Testis (tissue), 3 donors: ENCODE results near the gene MRPL18. TPM values are rescaled to one million over a fixed set of nuclear protein-coding genes. Genes with fewer than 3 reads are reported as not detected.

Source experiments
- DNase-seq: peaks from one replicate; pipeline ENCODE4 v3.0.0-alpha.2; 2019
- H3K27ac ChIP-seq, 2 donors: fragments of 200-600 bp; sonication (generic); one replicate each; pipeline ENCODE4 v1.5.1; 2019
- H3K27me3 ChIP-seq: fragments of 200-600 bp; sonication (generic); one replicate; pipeline ENCODE4 v1.5.1; 2019
- H3K36me3 ChIP-seq: fragments of 200-600 bp; sonication (generic); one replicate; pipeline ENCODE4 v1.5.1; 2017; ENCODE audit warnings: low read depth; ENCODE audit errors: missing control alignments
- H3K4me1 ChIP-seq: fragments of 200-600 bp; sonication (generic); one replicate; pipeline ENCODE4 v1.5.1; 2019
- H3K4me3 ChIP-seq, 2 donors: fragments of 200-600 bp; sonication (generic); one replicate each; pipeline ENCODE4 v1.5.1; 2017 to 2019
- H3K9me3 ChIP-seq: fragments of 200-600 bp; sonication (generic); one replicate; pipeline ENCODE4 v1.5.1; 2017
- POLR2A ChIP-seq: fragments of 450-650 bp; IDR thresholded peaks from one replicate; pipeline ENCODE4 v1.6.1; 2017; ENCODE audit warnings: antibody characterized with exemption, mild to moderate bottlenecking, moderate library complexity
- WGBS, 2 donors: methylation state at CpG; one replicate each; pipeline ENCODE4 v1.1.5; 2018; 5-methylcytosine and 5-hydroxymethylcytosine counted together
- intact Hi-C: fragments of 100-400 bp; cut with DNase I; formaldehyde crosslinking; loops from one replicate; pipeline ENCODE4 v1.15.1; 2023; ENCODE audit warnings: low total_unique reads
- polyA plus RNA-seq: library from polyadenylated mRNA; stranded (reverse); fragments of 350-450 nt; fragmentation: Illumina TruSeq; extraction: RNeasy Lipid Tissue Mini Kit (QIAGEN cat#74804); gene quantifications from one replicate; pipeline ENCODE4 v1.2.3, GENCODE V29; 2014; ENCODE audit warnings: low read depth, low replicate concordance; ENCODE audit not compliant: insufficient read depth
- total RNA-seq, 2 donors: library from RNA; depleted of rRNA; stranded (reverse); fragments of >200 nt; gene quantifications; one replicate each; pipeline ENCODE4 v1.2.3, GENCODE V29; 2016
- TF ChIP-seq, protein P1 (sequence below), 3 experiments: fragments of 450-650 bp in 2 of 3; fragments of 200-600 bp in 1 of 3; sonication (generic) in 1 of 3; IDR thresholded peaks; one replicate each; pipeline ENCODE4 v1.5.1; 2016 to 2019; ENCODE audit warnings: antibody characterized with exemption in 3 of 3, mild to moderate bottlenecking in 2 of 3, moderate library complexity in 1 of 3

The MRPL18 gene
- total and polyA plus RNA-seq, 3 donors from 2014 or later: 60.3 to 73.9 (median 71.3) TPM

DNA sequence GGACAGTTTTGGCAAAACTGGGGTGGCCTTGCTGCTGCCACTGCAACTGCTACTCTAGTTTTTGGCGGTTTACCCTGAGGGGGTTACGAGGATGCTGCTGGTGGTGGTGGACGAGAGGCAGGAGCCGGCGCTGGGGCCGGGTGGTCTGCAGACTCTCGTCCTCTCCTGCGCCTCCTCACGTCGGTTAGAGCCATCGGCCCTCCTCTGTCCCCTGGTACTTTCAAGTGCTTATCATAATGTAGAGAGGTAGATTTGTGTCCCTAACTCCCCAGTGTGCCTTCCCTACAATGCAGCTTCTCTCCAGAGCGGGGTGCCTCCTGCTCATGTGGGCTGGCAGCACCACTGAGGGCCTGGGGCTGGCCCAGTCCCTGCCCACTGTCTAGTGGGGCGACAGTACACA lies 35.7 kb downstream of the MRPL18 start:
- no peaks in the 10 kb centered on the region for H3K27me3 ChIP-seq
- intact Hi-C loops: no loop called here
- no peak overlapping the region for H3K4me3 ChIP-seq
- no peak overlapping the region for H3K27ac ChIP-seq
- TF ChIP-seq, protein P1, sequence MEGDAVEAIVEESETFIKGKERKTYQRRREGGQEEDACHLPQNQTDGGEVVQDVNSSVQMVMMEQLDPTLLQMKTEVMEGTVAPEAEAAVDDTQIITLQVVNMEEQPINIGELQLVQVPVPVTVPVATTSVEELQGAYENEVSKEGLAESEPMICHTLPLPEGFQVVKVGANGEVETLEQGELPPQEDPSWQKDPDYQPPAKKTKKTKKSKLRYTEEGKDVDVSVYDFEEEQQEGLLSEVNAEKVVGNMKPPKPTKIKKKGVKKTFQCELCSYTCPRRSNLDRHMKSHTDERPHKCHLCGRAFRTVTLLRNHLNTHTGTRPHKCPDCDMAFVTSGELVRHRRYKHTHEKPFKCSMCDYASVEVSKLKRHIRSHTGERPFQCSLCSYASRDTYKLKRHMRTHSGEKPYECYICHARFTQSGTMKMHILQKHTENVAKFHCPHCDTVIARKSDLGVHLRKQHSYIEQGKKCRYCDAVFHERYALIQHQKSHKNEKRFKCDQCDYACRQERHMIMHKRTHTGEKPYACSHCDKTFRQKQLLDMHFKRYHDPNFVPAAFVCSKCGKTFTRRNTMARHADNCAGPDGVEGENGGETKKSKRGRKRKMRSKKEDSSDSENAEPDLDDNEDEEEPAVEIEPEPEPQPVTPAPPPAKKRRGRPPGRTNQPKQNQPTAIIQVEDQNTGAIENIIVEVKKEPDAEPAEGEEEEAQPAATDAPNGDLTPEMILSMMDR (IDR thresholded peaks at IDR 0.05): no peak
- TF ChIP-seq POLR2A: no peak
- no peaks in the 10 kb centered on the region for H3K4me1 ChIP-seq
- H3K36me3 ChIP-seq: no peaks in the 10 kb centered on the region
- no peaks in the 10 kb centered on the region for H3K9me3 ChIP-seq
- no peak for DNase-seq
- WGBS, 2 donors: 95% methylated on average over 13 of the region's 13 CpGs

DNA sequence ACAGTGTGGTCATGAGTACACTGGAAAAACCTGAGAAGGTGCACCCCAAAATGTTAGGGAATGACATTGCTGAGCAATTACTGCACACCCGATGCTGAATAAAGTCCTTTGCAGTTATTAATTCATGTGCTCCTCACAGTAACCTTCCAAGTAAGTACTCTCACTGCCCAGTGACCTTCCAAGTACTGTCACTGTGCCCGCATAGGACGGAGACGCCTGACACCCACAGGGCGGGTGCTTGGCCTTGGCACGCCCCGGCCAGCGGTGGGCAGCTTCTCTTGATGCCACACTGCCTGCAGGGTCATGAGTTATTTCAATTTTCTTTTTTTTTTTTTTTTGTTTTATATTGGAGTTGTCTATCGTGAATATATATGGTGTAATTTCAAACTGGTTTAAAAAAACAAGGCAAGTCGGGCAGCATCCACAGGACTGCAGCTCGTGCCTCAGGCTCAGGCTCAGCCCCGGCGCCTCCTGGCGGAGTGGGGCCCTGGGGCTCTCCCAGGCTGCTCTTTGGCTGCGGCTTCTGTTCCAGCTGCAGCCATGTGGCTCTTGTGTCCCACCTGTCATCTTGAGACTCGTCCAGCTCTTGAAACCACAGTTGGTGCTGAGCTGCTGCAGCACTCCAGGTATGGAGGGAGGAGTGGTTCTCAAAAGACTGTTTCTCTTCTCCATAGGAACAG lies 36.8 kb downstream of the MRPL18 start:
- TF ChIP-seq POLR2A: no peak
- TF ChIP-seq, protein P1 (IDR thresholded peaks at IDR 0.05): no peak
- no peak overlapping the region for H3K27ac ChIP-seq
- WGBS, 2 donors: 89 to 93% methylated on average over 16 of the region's 16 CpGs
- no peaks in the 10 kb centered on the region for H3K4me1 ChIP-seq
- H3K27me3 ChIP-seq: no peaks in the 10 kb centered on the region
- no peak overlapping the region for H3K4me3 ChIP-seq
- intact Hi-C loops: no loop called here
- DNase-seq: no peak
- H3K36me3 ChIP-seq: no peaks in the 10 kb centered on the region
- H3K9me3 ChIP-seq: no peaks in the 10 kb centered on the region

DNA sequence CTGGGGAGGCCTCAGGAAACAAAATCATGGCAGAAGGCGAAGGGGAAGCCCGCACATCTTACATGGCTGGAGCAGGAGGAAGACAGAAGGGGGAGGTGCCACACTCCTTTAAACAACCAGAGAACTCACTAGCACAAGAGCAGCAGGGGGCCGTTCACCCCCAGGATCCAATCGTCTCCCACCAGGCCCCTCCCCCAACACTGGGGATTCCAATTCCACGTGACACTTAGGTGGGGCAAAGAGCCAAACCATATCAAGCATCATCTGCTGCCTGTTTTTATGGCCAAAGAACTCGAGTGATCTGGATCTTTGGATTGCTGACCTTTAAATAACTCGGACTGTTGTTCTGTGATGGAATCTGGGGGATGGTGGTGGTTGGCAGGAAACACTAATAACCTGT lies 37.8 kb downstream of the MRPL18 start:
- DNase-seq: no peak
- Histone ChIP-seq H3K36me3 (no peaks in the 10 kb centered on the region), H3K9me3 (no peaks in the 10 kb centered on the region), H3K4me3 (no peak overlapping the region), H3K27ac (no peak overlapping the region), H3K4me1 (no peaks in the 10 kb centered on the region), H3K27me3 (no peaks in the 10 kb centered on the region)
- intact Hi-C loops: no loop called here
- no peak for TF ChIP-seq POLR2A
- TF ChIP-seq, protein P1 (IDR thresholded peaks at IDR 0.05): no peak
- 62 to 63% methylated on average over 7 of the region's 7 CpGs for WGBS, 2 donors

DNA sequence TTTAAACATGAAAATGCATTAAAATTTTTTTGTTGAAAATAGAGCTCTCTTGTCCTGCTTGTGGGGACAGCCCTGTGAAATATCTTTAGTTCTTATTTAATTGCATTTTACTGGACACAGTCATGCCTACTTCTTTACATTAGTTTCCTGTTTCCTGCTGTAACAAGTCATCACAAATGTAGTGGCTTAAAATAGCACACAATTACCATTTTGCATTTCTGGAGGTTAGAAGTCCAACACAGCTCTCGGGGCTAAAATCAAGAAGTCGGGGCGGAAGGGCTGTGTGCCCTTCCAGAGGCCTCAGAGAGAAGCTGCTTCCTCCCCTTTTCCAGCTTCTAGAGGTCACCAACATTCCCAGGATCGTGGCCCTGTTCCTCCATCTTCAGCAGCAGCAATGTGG lies 39.3 kb downstream of the MRPL18 start:
- no peaks in the 10 kb centered on the region for H3K4me1 ChIP-seq
- DNase-seq: no peak
- intact Hi-C loops: no loop called here
- no peaks in the 10 kb centered on the region for H3K9me3 ChIP-seq
- no peaks in the 10 kb centered on the region for H3K27me3 ChIP-seq
- no peaks in the 10 kb centered on the region for H3K36me3 ChIP-seq
- TF ChIP-seq, protein P1 (IDR thresholded peaks at IDR 0.05): no peak
- no peak for TF ChIP-seq POLR2A
- 76 to 78% methylated on average over 4 of the region's 4 CpGs for WGBS, 2 donors
- H3K27ac ChIP-seq: no peak overlapping the region
- H3K4me3 ChIP-seq: no peak overlapping the region
